Measurements from ENCODE around the gene ERBIN. TPM values are rescaled to one million over a fixed set of nuclear protein-coding genes. Genes with fewer than 3 reads are reported as not detected.

The ERBIN gene
- total RNA-seq, 1 donor from 2014 or later, result 60.2 TPM

DNA sequence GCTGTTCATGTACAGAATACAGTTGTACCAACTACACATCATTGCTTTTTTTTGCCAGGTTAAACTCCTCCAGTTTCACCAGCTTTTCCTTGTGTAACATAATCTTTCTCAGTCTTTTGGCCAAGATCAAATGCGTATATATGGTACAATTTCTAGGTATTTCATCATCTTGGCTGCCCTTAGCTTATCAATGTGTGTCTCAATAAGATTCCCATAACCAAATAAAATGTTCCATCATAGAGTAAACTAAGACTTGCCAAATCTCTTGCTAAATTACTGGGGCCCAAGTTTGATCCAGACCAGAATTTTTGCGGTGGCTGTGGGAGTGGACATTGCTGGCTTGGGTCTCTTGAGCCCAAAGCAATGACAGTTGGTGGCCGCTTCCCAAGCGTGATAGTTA lies 24.3 kb upstream of the ERBIN start:
- H3K36me3 Mint-ChIP-seq, result no peaks in the 10 kb centered on the region
- H3K27ac Mint-ChIP-seq, result no peak overlapping the region
- DNase-seq (ENCODE audit: extremely low spot score, unreplicated experiment), result no peak
- TF ChIP-seq CTCF (conservative IDR thresholded peaks at IDR 0.05), result no peak
- no peaks in the 10 kb centered on the region for H3K4me1 Mint-ChIP-seq (ENCODE audit: unreplicated experiment)
- no peak overlapping the region for H3K4me3 Mint-ChIP-seq
- peaks cover 7% of the 10 kb centered on the region for H3K27me3 Mint-ChIP-seq
- no peaks in the 10 kb centered on the region for H3K9me3 Mint-ChIP-seq

- H3K4me3 Mint-ChIP-seq, result no peak overlapping the region
Observed at GRCh38 chr5:65903581-65903980, 22.8 kb upstream of the ERBIN start.

DNA sequence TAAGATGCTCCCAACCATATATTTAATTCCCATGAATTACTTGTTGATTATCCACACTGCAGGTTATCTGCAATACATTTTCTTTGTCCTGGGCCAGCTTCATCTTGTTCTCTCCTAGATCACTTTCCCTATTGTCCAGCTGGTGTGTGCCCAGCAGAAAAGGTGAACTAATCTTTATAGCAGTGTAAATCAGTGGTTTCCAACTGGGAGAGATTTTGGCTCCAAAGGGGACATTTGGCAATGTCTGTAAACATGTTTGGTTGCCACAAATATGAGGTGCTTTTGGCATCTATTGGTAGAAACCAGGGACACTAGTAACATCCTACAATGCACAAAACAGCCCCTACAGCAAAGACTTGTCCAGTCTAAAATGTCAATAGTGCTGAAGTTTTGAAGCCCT lies 20.1 kb upstream of the ERBIN start:
- H3K9me3 Mint-ChIP-seq, result no peaks in the 10 kb centered on the region
- no peak overlapping the region for H3K4me3 Mint-ChIP-seq
- H3K27ac Mint-ChIP-seq, result no peak overlapping the region
- H3K4me1 Mint-ChIP-seq (ENCODE audit: unreplicated experiment), result no peaks in the 10 kb centered on the region
- TF ChIP-seq CTCF (conservative IDR thresholded peaks at IDR 0.05), result no peak
- H3K36me3 Mint-ChIP-seq, result no peaks in the 10 kb centered on the region
- no peaks in the 10 kb centered on the region for H3K27me3 Mint-ChIP-seq
- DNase-seq (ENCODE audit: extremely low spot score, unreplicated experiment), result no peak

More at GRCh38 chr5:65903581-65903980, 22.8 kb upstream of the ERBIN start:
- DNase-seq (ENCODE audit: extremely low spot score, unreplicated experiment), result no peak
- Mint-ChIP-seq H3K4me1 (ENCODE audit: unreplicated experiment) (no peaks in the 10 kb centered on the region), H3K27ac (no peak overlapping the region), H3K27me3 (peaks cover 7% of the 10 kb centered on the region), H3K9me3 (no peaks in the 10 kb centered on the region), H3K36me3 (no peaks in the 10 kb centered on the region)
- no peak for TF ChIP-seq CTCF (conservative IDR thresholded peaks at IDR 0.05)

GRCh38 chr5:65907135-65907534 lies 19.2 kb upstream of the ERBIN start:
- H3K27ac Mint-ChIP-seq, result no peak overlapping the region
- no peak for TF ChIP-seq CTCF (conservative IDR thresholded peaks at IDR 0.05)
- H3K36me3 Mint-ChIP-seq, result no peaks in the 10 kb centered on the region
- no peak overlapping the region for H3K4me3 Mint-ChIP-seq
- no peaks in the 10 kb centered on the region for H3K27me3 Mint-ChIP-seq
- DNase-seq (ENCODE audit: extremely low spot score, unreplicated experiment), result no peak
- no peaks in the 10 kb centered on the region for H3K9me3 Mint-ChIP-seq
- H3K4me1 Mint-ChIP-seq (ENCODE audit: unreplicated experiment), result no peaks in the 10 kb centered on the region

- no peaks in the 10 kb centered on the region for H3K27me3 Mint-ChIP-seq
- no peak for TF ChIP-seq CTCF (conservative IDR thresholded peaks at IDR 0.05)
- H3K27ac Mint-ChIP-seq, result no peak overlapping the region
- peaks cover 8% of the 10 kb centered on the region for H3K4me1 Mint-ChIP-seq (ENCODE audit: unreplicated experiment)
- H3K9me3 Mint-ChIP-seq, result no peaks in the 10 kb centered on the region
- H3K36me3 Mint-ChIP-seq, result no peaks in the 10 kb centered on the region
- DNase-seq (ENCODE audit: extremely low spot score, unreplicated experiment), result no peak
- H3K4me3 Mint-ChIP-seq, result no peak overlapping the region
Observed at GRCh38 chr5:65910711-65911110, 15.7 kb upstream of the ERBIN start.

DNA sequence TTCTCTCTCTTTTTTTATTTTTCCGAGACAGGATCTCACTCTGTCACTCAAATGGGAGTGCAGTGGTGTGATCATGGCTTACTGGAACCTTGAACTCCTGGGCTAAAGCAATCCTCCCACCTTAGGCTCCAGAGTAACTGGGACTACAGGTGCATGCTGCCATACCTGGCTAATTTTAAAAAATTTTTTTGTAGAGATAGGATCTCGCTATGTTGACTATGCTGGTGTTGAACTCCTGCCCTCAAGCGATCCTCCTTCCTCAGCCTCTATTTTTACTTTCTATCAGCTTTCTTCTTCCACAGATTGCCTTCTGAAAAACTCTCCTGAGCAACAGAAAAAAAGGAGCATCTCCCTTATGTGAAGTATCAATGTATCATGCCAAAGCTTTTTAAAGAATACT lies 14.1 kb upstream of the ERBIN start:
- no peaks in the 10 kb centered on the region for H3K36me3 Mint-ChIP-seq
- no peak for TF ChIP-seq CTCF (conservative IDR thresholded peaks at IDR 0.05)
- H3K27me3 Mint-ChIP-seq, result no peaks in the 10 kb centered on the region
- H3K4me1 Mint-ChIP-seq (ENCODE audit: unreplicated experiment), result peaks cover 8% of the 10 kb centered on the region
- H3K27ac Mint-ChIP-seq, result no peak overlapping the region
- H3K4me3 Mint-ChIP-seq, result no peak overlapping the region
- no peak for DNase-seq (ENCODE audit: extremely low spot score, unreplicated experiment)
- H3K9me3 Mint-ChIP-seq, result no peaks in the 10 kb centered on the region

All from type B pancreatic cell (in vitro differentiated cells).